Brain pericyte (primary cell): Measurements from ENCODE around the gene DLGAP3.
"Not testable (repeated sequence)": the region's sequence is repeated elsewhere in the genome, so short reads cannot be mapped to it uniquely, and the experiment has no call there.

ENCODE experiments used
- DNase-seq: peaks from one replicate; pipeline ENCODE4 v3.0.0-alpha.2; 2012; ENCODE audit warnings: low read depth, low spot score

The DLGAP3 gene

GRCh38 chr1:34839526-34840305 is 89.7 kb downstream of the DLGAP3 start:
- no peak for DNase-seq

- DNase-seq: no peak
These were observed 95.7 kb downstream of the DLGAP3 start for GRCh38 chr1:34833711-34834110.

GRCh38 chr1:34831721-34832246 is 97.7 kb downstream of the DLGAP3 start:
- no peak for DNase-seq

- DNase-seq: no peak
These were observed 100.2 kb downstream of the DLGAP3 start for GRCh38 chr1:34829250-34829649.

DNA sequence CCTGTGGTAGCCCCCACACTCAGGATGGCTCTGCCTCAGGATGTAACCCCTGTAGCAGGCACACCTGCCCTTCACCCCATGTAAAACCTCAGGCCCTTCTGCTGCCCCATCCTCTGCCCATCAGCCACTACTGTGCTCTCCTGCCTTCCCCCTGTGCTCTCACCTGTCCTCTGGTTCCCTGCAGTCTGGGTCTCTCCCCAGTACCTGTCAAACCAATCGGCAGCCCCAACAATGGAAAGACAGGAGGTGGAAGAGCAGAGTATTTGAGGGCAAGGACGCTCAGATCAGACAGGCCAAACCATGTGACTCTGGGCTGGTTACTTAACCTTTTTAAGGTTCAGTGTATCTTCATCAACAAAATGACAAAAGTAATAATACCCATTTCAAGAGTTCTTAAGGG is 100.8 kb downstream of the DLGAP3 start:
- DNase-seq: no peak

DNA sequence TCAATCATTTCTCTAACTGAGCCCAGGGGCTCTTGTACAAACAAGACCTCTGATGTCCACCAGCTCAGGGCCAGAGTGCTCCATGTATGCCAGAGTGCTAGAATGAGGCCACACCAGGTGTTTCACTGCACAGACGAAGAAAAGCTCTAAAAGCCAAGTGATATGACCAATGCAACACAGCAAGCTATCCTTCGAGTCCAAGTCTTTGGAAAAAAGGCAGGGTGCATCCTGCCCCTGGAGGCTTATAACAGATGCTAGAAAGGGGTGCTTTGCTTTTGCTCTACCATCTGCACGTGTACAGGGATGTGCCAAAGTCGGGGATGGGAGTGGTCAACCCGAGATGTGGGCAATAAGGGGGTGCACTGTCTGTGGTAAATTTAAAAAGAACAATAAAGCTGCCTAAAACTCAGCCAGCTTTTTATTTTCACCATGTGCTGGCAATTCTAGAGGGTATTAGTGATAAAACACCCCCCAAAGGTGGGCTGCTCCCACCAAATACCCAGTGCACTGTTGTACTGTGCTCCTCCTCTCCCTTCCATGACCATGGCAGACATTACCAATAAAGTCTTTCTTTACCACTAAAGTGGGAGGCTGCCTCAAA is 102.0 kb downstream of the DLGAP3 start:
- DNase-seq: no peak

DNA sequence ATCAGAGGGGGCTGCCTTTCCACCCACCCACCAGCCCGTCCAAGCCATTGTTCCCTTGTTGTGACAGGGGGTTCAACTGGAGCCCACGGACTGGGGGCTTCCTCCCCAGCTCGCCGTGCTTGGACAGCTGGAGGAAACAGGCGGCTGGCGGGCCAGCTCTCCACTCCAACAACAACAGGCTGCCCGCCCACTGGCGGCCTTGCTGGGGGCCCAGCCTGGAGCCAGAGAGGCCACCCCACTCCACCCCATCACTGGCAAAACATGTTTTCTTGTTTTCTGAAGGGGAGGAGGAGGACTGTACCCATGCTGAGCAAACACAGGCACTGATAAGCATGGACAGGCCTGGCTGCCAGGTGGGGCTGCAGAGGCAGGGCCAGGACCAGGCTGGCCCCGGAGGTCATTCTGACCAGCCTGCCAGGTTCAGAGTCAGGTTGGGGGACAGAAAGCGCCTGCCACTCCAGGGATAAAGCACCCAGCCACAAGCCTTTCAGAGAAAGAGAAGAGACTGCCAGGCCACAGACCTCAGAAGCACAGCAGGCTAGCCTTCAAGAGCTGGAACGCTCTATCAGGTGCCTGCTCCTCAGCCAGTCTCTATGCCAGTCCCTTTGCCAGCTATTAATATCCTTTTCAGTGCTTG is 103.9 kb downstream of the DLGAP3 start:
- DNase-seq: no peak

DNA sequence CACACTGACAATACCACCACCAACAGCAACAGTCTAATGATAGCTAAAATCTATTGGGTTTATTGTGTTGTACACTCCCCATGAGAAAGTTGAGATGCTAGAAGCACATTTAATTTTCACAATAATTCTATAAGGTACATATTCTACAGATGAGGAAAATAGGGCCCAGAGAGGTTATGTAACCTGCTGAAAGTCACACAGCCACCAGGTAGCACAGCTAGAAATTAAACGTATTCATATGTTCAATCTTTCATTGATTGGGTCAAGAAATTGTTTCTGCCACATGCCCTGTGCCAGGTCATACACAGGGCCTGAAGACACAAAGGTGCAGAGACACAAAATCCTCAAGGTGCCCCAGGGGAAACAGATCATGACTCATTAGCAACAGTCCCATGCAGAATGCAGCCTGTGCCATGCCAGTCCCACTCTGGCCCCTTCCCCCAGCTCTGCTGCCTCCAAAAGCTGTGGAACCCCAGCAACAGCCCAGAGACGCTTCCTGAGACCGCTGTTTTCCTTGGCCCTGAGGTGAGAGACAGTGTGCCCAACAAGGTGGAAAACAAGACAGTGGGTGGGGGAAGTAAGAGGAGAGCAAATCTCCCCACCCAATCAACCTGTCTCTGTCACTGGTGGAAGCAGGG is 104.5 kb downstream of the DLGAP3 start:
- no peak for DNase-seq

DNA sequence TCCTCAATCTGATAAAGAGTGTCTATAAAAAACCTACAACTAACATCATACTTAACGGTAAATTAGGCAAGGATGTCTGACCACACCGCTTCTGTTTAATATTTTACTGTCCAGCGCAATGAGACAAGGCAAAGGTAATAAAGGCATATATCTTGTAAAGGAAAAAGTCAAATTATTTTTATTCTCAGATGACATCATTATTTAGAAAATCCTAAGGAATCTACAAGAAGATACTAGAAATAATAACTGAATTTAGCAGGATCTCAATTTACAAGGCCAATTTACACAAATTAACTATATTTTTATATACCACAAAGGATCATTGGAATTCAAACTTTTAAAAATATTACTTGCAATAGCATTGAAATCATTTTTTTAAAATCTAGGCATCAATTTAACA is 107.2 kb downstream of the DLGAP3 start:
- DNase-seq: no peak

DNA sequence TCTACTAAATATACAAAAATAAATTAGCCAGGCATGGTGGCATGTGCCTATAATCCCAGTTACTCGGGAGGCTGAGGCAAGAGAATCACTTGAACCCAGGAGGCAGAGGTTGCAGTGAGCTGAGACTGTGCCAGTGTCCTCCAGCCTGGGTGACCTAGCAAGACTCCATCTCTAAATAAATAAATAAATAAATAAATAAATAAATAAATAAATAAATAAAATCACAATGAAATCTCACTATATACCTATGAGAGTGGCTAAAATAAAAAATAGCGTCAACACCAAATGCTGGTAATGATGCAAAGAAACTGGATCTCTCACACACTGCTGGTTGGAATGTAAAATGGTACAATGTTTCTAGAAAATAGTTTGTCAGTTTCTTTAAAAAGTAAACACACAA is 110.6 kb downstream of the DLGAP3 start:
- not testable (repeated sequence) for DNase-seq

- no peak for DNase-seq
These were observed 112.7 kb downstream of the DLGAP3 start for GRCh38 chr1:34816778-34817177.

- DNase-seq: no peak
These were observed 113.1 kb downstream of the DLGAP3 start for GRCh38 chr1:34816332-34816731.
